ENCODE measurements around the gene IL3RA.
"Not testable (repeated sequence)": the region's sequence is repeated elsewhere in the genome, so short reads cannot be mapped to it uniquely, and the experiment has no call there.

Gene IL3RA

DNA sequence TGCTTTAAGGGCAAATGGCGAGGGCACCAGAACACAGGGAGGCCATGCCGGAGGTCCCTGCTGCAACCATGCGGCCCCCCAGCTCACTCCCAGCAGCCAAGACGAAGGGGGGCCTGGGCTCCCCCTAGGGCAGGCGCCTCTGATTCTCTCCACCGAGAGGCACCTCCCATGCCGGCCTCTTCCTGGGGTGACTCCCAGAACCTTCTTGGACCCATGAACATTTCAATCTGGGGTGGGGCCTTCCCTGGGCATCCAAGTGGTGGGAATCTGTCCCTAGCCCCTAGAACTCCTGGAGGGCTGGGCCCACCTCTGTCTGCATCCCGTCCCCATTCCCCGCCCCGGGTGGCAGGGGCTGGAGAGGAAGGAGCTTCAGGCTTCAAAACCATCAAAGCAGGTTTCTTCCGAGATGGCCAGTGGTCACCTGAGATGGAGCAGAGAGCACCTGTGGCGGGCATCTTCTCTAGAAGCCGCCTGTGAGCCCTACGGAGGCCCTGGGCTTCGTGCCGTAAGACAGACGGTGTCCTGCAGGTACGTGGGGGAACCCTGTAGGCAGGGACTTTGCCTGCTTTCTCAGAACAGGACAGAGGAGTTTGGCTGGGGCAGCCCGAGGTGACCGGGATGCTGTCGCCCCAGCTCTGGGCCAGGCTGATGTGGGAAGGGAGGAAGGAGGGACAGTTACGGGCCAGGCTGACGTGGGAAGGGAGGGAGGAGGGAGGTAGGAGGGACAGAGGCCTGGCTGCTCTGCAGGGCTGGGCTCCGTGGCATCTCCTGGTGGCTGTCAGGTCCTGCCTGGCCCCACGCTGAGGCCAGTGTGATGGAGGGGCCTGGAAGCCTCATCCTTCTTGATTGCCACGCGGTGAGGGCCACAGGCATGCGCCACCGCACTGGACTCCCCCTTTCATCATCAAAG lies 62.1 kb downstream of the IL3RA start:
- DNase-seq (ENCODE audit: low read depth in 2 of 2), result no peak

DNA sequence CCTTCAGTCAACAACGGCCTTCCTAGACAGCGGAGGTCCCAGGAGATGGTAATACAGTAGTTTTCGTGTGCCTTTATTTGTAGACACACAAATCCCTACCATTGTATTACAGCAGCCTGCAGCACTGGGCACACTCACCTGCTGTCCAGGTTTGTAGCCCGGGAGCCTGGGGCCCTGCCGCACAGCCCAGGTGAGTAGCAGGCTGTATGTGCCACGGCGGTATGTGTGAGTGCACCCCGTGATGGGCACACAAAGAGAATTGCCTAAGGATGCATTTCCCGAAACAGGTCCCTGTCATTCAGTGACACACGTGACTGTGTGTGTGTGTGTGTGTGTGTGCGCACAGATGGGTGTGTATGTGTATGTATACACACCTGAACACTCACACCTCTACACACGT lies 63.5 kb downstream of the IL3RA start:
- no peak for DNase-seq (ENCODE audit: low read depth in 2 of 2)

GRCh38 chrX:1400742-1401471 lies 64.3 kb downstream of the IL3RA start:
- no peak for DNase-seq (ENCODE audit: low read depth in 2 of 2)

DNA sequence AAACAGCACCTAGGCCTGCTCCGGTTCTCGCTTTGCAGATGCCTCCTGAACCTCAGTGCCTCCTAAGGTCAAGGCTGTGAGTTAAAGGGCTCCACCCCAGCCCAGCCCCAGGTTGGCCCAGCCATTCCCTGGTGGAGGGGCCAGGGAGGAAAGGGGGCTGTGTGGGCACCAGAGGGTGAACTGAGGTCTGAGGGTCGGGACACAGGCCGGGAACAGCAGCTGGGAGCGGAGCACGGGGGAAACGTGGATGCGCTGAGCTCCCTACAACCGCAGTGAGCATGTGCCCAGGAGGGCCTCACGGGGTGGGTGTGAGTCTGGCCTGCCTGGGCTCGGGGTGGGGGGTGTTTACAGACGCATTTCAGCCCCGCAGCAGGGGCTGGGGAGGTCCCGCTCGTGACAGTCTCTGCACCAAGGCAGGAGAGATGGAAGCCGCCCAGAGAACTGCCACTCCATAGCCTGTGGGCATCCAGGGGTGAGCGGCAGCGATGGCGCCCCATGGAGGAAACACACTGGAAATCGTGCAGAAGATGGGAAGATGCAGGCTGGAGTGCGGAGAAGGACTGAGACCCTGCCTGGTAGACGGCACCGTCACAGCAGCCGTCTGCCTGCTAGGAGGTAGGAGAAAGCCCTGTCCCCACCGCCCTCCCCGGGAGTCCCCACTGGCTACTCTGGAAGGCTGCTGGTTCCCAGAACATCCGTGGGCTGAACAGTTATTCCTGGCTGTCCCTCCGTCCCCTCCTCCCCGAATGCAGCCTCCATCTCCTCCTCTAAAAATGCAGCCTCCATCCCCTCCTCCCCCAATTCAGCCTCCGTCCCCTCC lies 65.2 kb downstream of the IL3RA start:
- DNase-seq (ENCODE audit: low read depth in 2 of 2), result no peak

GRCh38 chrX:1403228-1403627 lies 66.6 kb downstream of the IL3RA start:
- DNase-seq (ENCODE audit: low read depth in 2 of 2), result no peak

DNA sequence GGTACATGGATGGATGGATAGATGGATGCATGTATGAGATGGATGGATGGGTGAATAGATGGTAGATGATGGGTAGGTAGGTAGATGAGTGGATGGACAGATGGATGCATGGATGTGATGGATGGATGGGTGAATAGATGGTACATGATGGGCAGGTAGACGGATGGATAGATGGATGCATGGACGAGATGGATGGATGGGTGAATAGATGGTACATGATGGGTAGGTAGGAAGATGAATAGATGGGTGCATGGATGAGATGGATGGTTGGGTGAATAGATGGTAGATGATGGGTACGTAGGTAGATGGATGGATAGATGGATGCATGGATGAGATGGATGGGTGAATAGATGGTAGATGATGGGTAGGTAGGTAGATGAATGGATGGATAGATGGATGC lies 67.3 kb downstream of the IL3RA start:
- DNase-seq (ENCODE audit: low read depth in 2 of 2), result not testable (repeated sequence)

DNA sequence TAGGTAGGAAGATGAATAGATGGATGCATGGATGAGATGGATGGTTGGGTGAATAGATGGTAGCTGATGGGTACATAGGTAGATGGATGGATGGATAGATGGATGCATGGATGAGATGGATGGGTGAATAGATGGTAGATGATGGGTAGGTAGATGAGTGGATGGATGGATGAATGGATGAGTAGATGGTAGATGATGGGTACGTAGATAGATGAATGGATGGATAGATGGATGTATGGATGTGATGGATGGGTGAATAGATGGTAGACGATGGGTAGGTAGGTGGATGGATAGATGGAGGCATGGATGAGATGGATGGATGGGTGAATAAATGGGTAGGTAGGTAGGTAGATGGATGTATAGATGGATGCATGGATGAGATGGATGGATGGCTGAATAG lies 69.2 kb downstream of the IL3RA start:
- not testable (repeated sequence) for DNase-seq (ENCODE audit: low read depth in 2 of 2)

DNA sequence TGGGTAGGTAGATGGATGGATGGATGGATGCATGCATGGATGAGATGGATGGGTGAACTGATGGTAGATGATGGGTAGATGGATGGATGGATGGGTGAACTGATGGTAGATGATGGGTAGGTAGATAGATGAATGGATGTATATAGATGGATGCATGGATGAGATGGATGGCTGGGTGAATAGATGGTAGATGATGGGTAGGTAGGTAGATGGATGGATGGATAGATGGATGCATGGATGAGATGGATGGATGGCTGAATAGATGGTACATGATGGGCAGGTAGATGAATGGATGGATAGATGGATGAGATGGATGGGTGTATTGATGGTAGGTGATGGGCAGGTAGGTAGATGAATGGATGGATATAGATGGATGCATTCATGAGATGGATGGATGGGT lies 70.5 kb downstream of the IL3RA start:
- DNase-seq (ENCODE audit: low read depth in 2 of 2), result no peak

- DNase-seq (ENCODE audit: low read depth in 2 of 2), result no peak
These were observed 74.7 kb downstream of the IL3RA start for GRCh38 chrX:1411326-1411725.

DNA sequence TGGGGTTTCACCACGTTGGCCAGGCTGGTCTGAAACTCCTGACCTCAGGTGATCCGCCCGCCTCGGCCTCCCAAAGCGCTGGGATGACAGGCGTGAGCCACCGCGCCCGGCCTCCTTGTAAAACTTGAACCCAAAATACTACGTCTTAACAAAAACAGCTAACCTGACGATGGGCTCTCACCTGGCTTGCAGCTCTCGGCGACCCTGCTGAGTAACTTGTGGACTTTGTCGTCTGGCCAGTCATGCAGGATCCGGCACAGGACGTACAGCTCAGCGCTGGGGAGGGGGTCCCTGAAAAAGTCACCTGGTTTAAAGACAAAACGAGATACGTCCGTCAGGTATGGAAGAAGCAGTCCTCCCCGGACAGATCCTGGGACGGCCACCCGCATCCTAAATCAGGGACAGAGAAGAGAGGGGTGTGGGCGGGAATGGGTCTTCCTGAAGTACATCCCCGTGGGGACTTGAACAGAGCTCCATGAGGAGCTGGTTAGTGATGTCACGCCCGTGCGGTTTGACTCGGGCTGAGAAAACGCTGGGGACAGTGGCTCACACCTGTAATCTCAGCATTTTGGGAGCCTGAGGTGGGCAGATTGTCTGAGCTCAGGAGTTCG lies 76.1 kb downstream of the IL3RA start:
- DNase-seq (ENCODE audit: low read depth in 2 of 2), result no peak

GRCh38 chrX:1416327-1416784 lies 79.8 kb downstream of the IL3RA start:
- no peak for DNase-seq (ENCODE audit: low read depth in 2 of 2)

- no peak for DNase-seq (ENCODE audit: low read depth in 2 of 2)
These were observed 80.6 kb downstream of the IL3RA start for GRCh38 chrX:1416965-1417760.

DNA sequence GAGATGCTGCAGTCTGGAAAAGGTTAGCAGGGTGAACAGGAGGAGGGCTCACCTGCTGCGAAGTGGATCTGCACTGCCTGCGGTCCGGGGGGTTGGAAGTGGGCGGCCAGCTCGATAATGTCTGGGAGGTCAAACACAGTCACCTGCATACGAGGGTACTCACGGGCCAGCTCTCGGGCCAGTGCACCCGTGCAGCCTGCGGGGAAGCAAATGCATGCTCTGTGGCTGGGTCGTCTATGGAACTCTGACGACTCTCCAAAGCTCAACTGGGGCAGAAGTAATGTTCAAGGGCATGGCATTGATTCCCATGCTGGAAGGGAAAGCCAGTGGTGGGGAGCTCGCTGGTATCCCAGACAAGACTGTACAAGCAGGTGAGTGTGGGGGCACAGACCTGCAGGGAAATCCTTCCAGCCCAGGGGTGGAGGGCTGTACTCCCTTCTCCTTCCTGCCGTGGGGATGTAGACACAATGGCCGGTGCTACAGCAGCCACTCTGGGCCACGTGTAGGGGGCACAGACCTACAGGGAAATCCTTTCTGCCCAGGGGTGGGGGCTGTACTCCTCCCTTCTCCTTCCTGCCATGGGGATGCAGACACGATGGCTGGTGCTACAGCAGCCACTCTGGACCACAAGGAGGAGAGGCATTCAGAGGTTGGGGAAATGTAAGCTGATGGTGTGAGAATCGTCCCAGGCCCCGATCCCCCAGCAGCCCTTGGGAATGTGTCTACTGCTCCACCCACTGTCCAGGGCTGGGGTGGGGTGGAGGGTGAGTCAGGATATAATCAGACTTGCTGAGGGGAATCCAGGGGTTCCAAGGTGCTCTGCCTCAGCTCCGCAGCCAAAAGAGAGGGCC lies 81.6 kb downstream of the IL3RA start:
- no peak for DNase-seq (ENCODE audit: low read depth in 2 of 2)

DNA sequence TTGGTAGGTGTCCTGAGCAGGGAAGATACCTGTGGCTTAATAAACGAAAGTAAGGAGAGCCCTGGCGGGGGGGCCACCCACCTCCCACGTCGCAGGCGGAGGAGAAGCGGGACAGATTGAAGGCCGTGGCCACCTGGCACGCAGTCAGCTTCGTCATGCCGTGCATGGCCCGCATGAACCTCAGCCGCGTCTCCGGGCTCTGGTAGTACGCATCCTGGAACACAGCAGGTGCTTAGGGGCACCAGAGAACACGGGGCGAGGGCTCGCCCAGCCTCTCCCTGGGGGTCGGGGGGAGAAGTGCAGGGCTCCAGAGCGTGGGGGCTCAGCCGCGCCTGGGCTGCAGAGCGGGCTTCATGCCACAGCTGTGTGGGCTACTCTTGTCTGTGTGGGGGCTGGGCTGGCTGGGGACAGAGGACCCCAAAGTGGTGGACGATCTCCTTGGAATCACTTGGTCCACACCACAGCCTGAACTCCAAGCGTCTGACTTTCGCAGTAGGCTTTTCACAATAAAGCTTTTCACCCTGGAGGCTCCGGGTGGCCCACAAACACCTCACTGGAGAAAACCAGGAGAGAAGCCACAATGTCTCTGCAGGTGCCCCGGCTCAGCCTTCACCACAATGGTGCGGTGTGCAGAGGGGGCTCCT lies 82.4 kb downstream of the IL3RA start:
- no peak for DNase-seq (ENCODE audit: low read depth in 2 of 2)

GRCh38 chrX:1419545-1420355 lies 83.2 kb downstream of the IL3RA start:
- no peak for DNase-seq (ENCODE audit: low read depth in 2 of 2)

DNA sequence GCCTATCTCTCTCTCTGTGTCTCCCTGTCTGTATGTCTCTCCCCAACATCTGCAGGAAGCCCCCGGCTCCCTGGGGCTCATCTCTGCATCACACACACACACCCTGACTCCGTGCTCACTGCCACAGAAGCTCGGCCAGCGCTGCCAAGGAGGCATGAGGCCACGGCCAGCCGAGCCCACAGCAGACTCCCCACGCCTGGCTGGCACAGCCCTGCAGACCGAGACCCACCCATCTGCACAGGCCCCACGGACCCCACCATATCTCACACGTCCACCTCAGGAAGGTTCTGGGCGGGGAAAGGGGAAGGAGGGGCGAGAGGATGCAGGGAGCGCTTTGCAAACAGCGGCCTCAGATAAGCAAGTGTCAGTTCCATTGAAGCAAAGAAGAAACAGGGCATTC lies 83.8 kb downstream of the IL3RA start:
- no peak for DNase-seq (ENCODE audit: low read depth in 2 of 2)

GRCh38 chrX:1421433-1422134 lies 85.0 kb downstream of the IL3RA start:
- DNase-seq (ENCODE audit: low read depth in 2 of 2), result no peak

- DNase-seq (ENCODE audit: low read depth in 2 of 2), result no peak
These were observed 85.5 kb downstream of the IL3RA start for GRCh38 chrX:1422135-1422465.

All from stimulated activated CD8-positive, alpha-beta memory T cell treated with anti-CD3 and anti-CD28 coated beads, Interleukin-7, amount 100 ng/mL, for 4 hours (primary cell).